GM12878 (cell line): Measurements from ENCODE around the gene STMP1. TPM values are rescaled to one million over a fixed set of nuclear protein-coding genes. Genes with fewer than 3 reads are reported as not detected.

Experiments used
- ATAC-seq: fragments of 200-7000 bp; cut with Tn5 transposase; 3 replicates; pipeline ENCODE4 v1.9.1; 2020; ENCODE audit warnings: mild to moderate bottlenecking, moderate library complexity
- BruUV-seq: library from RNA; stranded (reverse); fragments of 400-500 nt; replicated peaks from 2 replicates; lab custom pipeline; 2021; lab: Mats Ljungman, UMichigan
- CTCF ChIA-PET: fragments of 300-600 bp; sonication (Branson Sonifier 250); formaldehyde crosslinking; extraction: SDS; loops from one replicate; lab custom pipeline; 2021; ENCODE audit warnings: inconsistent platforms; lab: Yijun Ruan, JAX
- POLR2A ChIA-PET: fragments of 350-600 bp; formaldehyde crosslinking; extraction: SDS; loops from one replicate; lab custom pipeline; 2021; ENCODE audit warnings: inconsistent platforms; lab: Charles Lee
- RAD21 ChIA-PET: fragments of 300-600 bp; sonication (Branson Sonifier 250); formaldehyde crosslinking; loops from one replicate; lab custom pipeline; 2023; ENCODE audit warnings: antibody characterized with exemption; ENCODE audit not compliant: unreplicated experiment; lab: Charles Lee
- SMC1A ChIA-PET: fragments of 300-600 bp; sonication (Branson Sonifier 250); formaldehyde crosslinking; loops from one replicate; lab custom pipeline; 2023; ENCODE audit not compliant: unreplicated experiment, uncharacterized antibody; lab: Charles Lee
- DNase-seq: peaks from one replicate; pipeline ENCODE4 v3.0.0-alpha.2; 2011; ENCODE audit warnings: low read depth, low spot score
- FAIRE-seq: peaks from 3 replicates; lab custom pipeline; 2011; peaks lifted over from hg19 to GRCh38; lab: Jason Lieb, UNC
- H2AFZ ChIP-seq: 2 replicates; pipeline ENCODE4 v1.6.0; 2011; ENCODE audit warnings: low read depth, low read length, control low read depth; ENCODE audit not compliant: control insufficient read depth
- H3K27ac ChIP-seq: 2 replicates; pipeline ENCODE4 v1.5.1; 2011; ENCODE audit warnings: control low read depth; ENCODE audit not compliant: control insufficient read depth, insufficient read depth
- H3K27me3 ChIP-seq, 2 experiments: replicated peaks in 1 of 2; 2 replicates each; pipeline versions ENCODE4 v1.6.0 to v1.6.1; 2011; ENCODE audit warnings: low read length in 1 of 2; ENCODE audit not compliant: control insufficient read depth in 2 of 2, insufficient read depth in 2 of 2
- H3K36me3 ChIP-seq, 2 experiments: 2 replicates each; pipeline ENCODE4 v1.5.1; 2011; ENCODE audit warnings: low read length in 1 of 2; ENCODE audit not compliant: control insufficient read depth in 2 of 2, insufficient read depth in 2 of 2
- H3K4me1 ChIP-seq: 2 replicates; pipeline ENCODE4 v1.6.1; 2011; ENCODE audit warnings: mild to moderate bottlenecking, low read length, moderate library complexity, mixed read lengths; ENCODE audit not compliant: control insufficient read depth, insufficient read depth
- H3K4me2 ChIP-seq: 2 replicates; pipeline ENCODE4 v1.6.0; 2011; ENCODE audit warnings: control low read depth; ENCODE audit not compliant: control insufficient read depth, insufficient read depth
- H3K4me3 ChIP-seq: fragments of 200-600 bp; sonication (generic); 2 replicates; pipeline ENCODE4 v1.5.1; 2016
- H3K79me2 ChIP-seq: 2 replicates; pipeline ENCODE4 v1.6.0; 2011; ENCODE audit warnings: low read length; ENCODE audit not compliant: control insufficient read depth, insufficient read depth
- H3K9ac ChIP-seq: 2 replicates; pipeline ENCODE4 v1.8.0; 2011; ENCODE audit warnings: low read length, control low read depth, mixed read lengths; ENCODE audit not compliant: control insufficient read depth, insufficient read depth
- H3K9me3 ChIP-seq: replicated peaks from 3 replicates; pipeline ENCODE4 v1.5.1; 2011; ENCODE audit warnings: mild to moderate bottlenecking, low read length; ENCODE audit not compliant: control insufficient read depth, insufficient read depth
- H4K20me1 ChIP-seq: 2 replicates; pipeline ENCODE4 v1.6.0; 2011; ENCODE audit not compliant: control insufficient read depth, insufficient read depth
- ATF2 ChIP-seq: IDR thresholded peaks from 2 replicates; pipeline ENCODE4 v1.6.1; 2012; ENCODE audit warnings: low read length, inconsistent platforms
- CBX3 ChIP-seq: fragments of 200-600 bp; sonication (generic); IDR thresholded peaks from 2 replicates; pipeline ENCODE4 v1.6.1; 2016; ENCODE audit warnings: low read depth, borderline replicate concordance
- E2F4 ChIP-seq: IDR thresholded peaks from 2 replicates; pipeline ENCODE4 v1.6.1; 2012; ENCODE audit warnings: low read depth, low read length, improper control_type of control experiment
- NFXL1 ChIP-seq: fragments of 450-650 bp; IDR thresholded peaks from 2 replicates; pipeline ENCODE4 v1.6.1; 2017; ENCODE audit warnings: antibody characterized with exemption, mild to moderate bottlenecking, borderline replicate concordance
- REST ChIP-seq: IDR thresholded peaks from 2 replicates; pipeline ENCODE4 v1.6.1; 2012; ENCODE audit warnings: mild to moderate bottlenecking, low read depth, low read length
- ZNF217 ChIP-seq: fragments of 450-650 bp; IDR thresholded peaks from 2 replicates; pipeline ENCODE4 v1.6.1; 2017; ENCODE audit warnings: antibody characterized with exemption, mild to moderate bottlenecking
- WGBS: methylation state at CpG from one replicate; pipeline ENCODE4 v1.1.6; 2016; ENCODE audit warnings: low lambda C conversion rate; ENCODE audit not compliant: insufficient replicate concordance, insufficient coverage; ENCODE audit errors: missing lambda C conversion rate; 5-methylcytosine and 5-hydroxymethylcytosine counted together
- in situ Hi-C: fragments of 300-500 bp; cut with MboI; formaldehyde crosslinking; loops from 9 replicates; pipeline ENCODE4 v1.14.3; 2018; ENCODE audit warnings: mixed read lengths
- intact Hi-C: fragments of 100-400 bp; cut with micrococcal nuclease; formaldehyde crosslinking; loops from one replicate; pipeline ENCODE4 v1.14.2; 2022; ENCODE audit not compliant: unreplicated experiment
- polyA plus RNA-seq, 11 experiments: library from polyadenylated mRNA; depleted of rRNA in 4 of 11; unstranded in 6 of 11; stranded (reverse) in 5 of 11; fragments of >200 nt; fragmentation: Nextera tagmentation in 4 of 11; fragmentation: Illumina TruSeq in 1 of 11; extraction: Ambion mirVana in 4 of 11; extraction: Trizol in 1 of 11; gene quantifications; 1 replicate in 1 of 11; 2 replicates in 10 of 11; pipeline versions ENCODE4 v1.2.1 to v1.2.3, GENCODE V29; 2011 to 2016; ENCODE audit warnings: inconsistent platforms in 2 of 11, missing spikeins in 2 of 11, low read depth in 1 of 11
- total RNA-seq, 4 experiments: library from RNA; depleted of rRNA in 3 of 4; stranded (reverse); fragments of >200 nt in 3 of 4; fragmentation: Illumina TruSeq in 1 of 4; extraction: Trizol in 1 of 4; gene quantifications; 2 replicates each; pipeline versions ENCODE4 v1.2.1 to v1.2.3, GENCODE V29; 2013 to 2021

The STMP1 gene
- total and polyA plus RNA-seq, 10 of the 15 experiments (the other 5 are each of a cell fraction or from before 2014, with no cell fraction given): 8.0 to 79.9 (median 24.7) TPM

- SMC1A ChIA-PET: interaction anchor here (4.3 kb wide), 1 partner anchor 10 kb away, joined by 18 read pairs; no protein-coding TSS in a partner anchor
- TF ChIP-seq REST (no peak), CBX3 (no peak), NFXL1 (no peak), E2F4 (no peak), ATF2 (no peak), ZNF217 (no peak)
- H3K36me3 ChIP-seq: no peaks in the 10 kb centered on the region; a peak in 1 of 4 replicates
- no peaks in the 10 kb centered on the region for H4K20me1 ChIP-seq
- BruUV-seq: no TSS peak
- no peaks in the 10 kb centered on the region for H3K9me3 ChIP-seq
- CTCF ChIA-PET: interaction anchor here (1.2 to 7.3 kb wide), 2 partner anchors 11 to 29 kb away, joined by 3 to 55 read pairs; no protein-coding TSS in a partner anchor
- H2AFZ ChIP-seq: no peak overlapping the region
- no peak overlapping the region for H3K27ac ChIP-seq
- POLR2A ChIA-PET: no interaction called here
- H3K9ac ChIP-seq: no peak overlapping the region
- H3K4me1 ChIP-seq: no peaks in the 10 kb centered on the region
- H3K27me3 ChIP-seq: no peaks in the 10 kb centered on the region
- in situ Hi-C loops (no loop called here), intact Hi-C loops (no loop called here)
- RAD21 ChIA-PET: no interaction called here
- H3K79me2 ChIP-seq: no peaks in the 10 kb centered on the region
- 95% methylated on average over 3 of the region's 3 CpGs for WGBS
- H3K4me3 ChIP-seq: no peak overlapping the region
- no peak overlapping the region for H3K4me2 ChIP-seq
- no peak for ATAC-seq
- no peak for FAIRE-seq
- no peak for DNase-seq
These were observed 21.3 kb downstream of the STMP1 start for GRCh38 chr7:135683609-135684008.
